ENCODE measurements around the gene PAF1. TPM values are rescaled to one million over a fixed set of nuclear protein-coding genes. Genes with fewer than 3 reads are reported as not detected.

The PAF1 gene
- total RNA-seq, 1 experiment from 2014 or later: 47.0 TPM

GRCh38 chr19:39408392-39409207, 17.7 kb upstream of the PAF1 start:
- H3K9me3 Mint-ChIP-seq (ENCODE audit: unreplicated experiment): no peaks in the 10 kb centered on the region
- peak overlapping the region; percentile 92 for H3K27ac Mint-ChIP-seq (ENCODE audit: low read depth, unreplicated experiment)
- ChIA-PET CTCF (interaction anchor here (0.6 to 1.9 kb wide), 5 partner anchors 10 to 124 kb away, joined by 3 to 12 read pairs (median 3); partner anchors contain the start of gene EID2B), POLR2A (interaction anchor here (0.5 to 4.3 kb wide), 10 partner anchors 8 to 1976 kb away, joined by 3 to 121 read pairs (median 6); partner anchors contain the start of genes MED29, PAF1, RPS16 and SAMD4B)
- peak overlapping the region; percentile 94 for H3K4me3 Mint-ChIP-seq (ENCODE audit: unreplicated experiment)
- H3K4me1 Mint-ChIP-seq (ENCODE audit: insufficient read depth, unreplicated experiment): peaks cover 26% of the 10 kb centered on the region
- H3K27me3 Mint-ChIP-seq (ENCODE audit: insufficient read depth, unreplicated experiment): no peaks in the 10 kb centered on the region
- BruUV-seq (replicated peaks): no TSS peak
- peak; percentile 77 for DNase-seq (ENCODE audit: unreplicated experiment)
- TF ChIP-seq CTCF (IDR thresholded peaks at IDR 0.05; ENCODE audit: unreplicated experiment): no peak
- H3K36me3 Mint-ChIP-seq (ENCODE audit: insufficient read depth, unreplicated experiment): peaks cover 66% of the 10 kb centered on the region
- intact Hi-C loops (cut with micrococcal nuclease): no loop called here

GRCh38 chr19:39407660-39408391, 16.9 kb upstream of the PAF1 start:
- Mint-ChIP-seq H3K4me3 (ENCODE audit: unreplicated experiment) (peak overlapping the region; percentile 94), H3K9me3 (ENCODE audit: unreplicated experiment) (no peaks in the 10 kb centered on the region), H3K36me3 (ENCODE audit: insufficient read depth, unreplicated experiment) (peaks cover 66% of the 10 kb centered on the region), H3K4me1 (ENCODE audit: insufficient read depth, unreplicated experiment) (peaks cover 27% of the 10 kb centered on the region), H3K27me3 (ENCODE audit: insufficient read depth, unreplicated experiment) (no peaks in the 10 kb centered on the region), H3K27ac (ENCODE audit: low read depth, unreplicated experiment) (peak overlapping the region; percentile 92)
- DNase-seq (ENCODE audit: unreplicated experiment): no peak
- ChIA-PET POLR2A (interaction anchor here (0.6 to 4.3 kb wide), 8 partner anchors 11 to 1977 kb away, joined by 3 to 121 read pairs (median 12); partner anchors contain the start of genes MED29, PAF1, RPS16 and SUPT5H), CTCF (interaction anchor here (0.7 to 1.9 kb wide), 5 partner anchors 10 to 125 kb away, joined by 3 to 12 read pairs (median 4); partner anchors contain the start of gene EID2B)
- intact Hi-C loops (cut with micrococcal nuclease): no loop called here
- TF ChIP-seq CTCF (IDR thresholded peaks at IDR 0.05; ENCODE audit: unreplicated experiment): no peak
- BruUV-seq (replicated peaks): no TSS peak

- H3K27ac Mint-ChIP-seq (ENCODE audit: low read depth, unreplicated experiment): peak overlapping the region; percentile 92
- peaks cover 65% of the 10 kb centered on the region for H3K36me3 Mint-ChIP-seq (ENCODE audit: insufficient read depth, unreplicated experiment)
- peaks cover 32% of the 10 kb centered on the region for H3K4me1 Mint-ChIP-seq (ENCODE audit: insufficient read depth, unreplicated experiment)
- intact Hi-C loops (cut with micrococcal nuclease): no loop called here
- no peak for TF ChIP-seq CTCF (IDR thresholded peaks at IDR 0.05; ENCODE audit: unreplicated experiment)
- ChIA-PET CTCF (interaction anchor here (0.7 to 1.9 kb wide), 3 partner anchors 9 to 34 kb away, joined by 4 to 12 read pairs (median 6); no protein-coding TSS in a partner anchor), POLR2A (interaction anchor here (0.6 to 4.3 kb wide), 8 partner anchors 10 to 1309 kb away, joined by 3 to 121 read pairs (median 9); partner anchors contain the start of genes MED29, PAF1, RPS16 and SUPT5H)
- no TSS peak for BruUV-seq (replicated peaks)
- no peaks in the 10 kb centered on the region for H3K27me3 Mint-ChIP-seq (ENCODE audit: insufficient read depth, unreplicated experiment)
- H3K4me3 Mint-ChIP-seq (ENCODE audit: unreplicated experiment): peak overlapping the region; percentile 94
- H3K9me3 Mint-ChIP-seq (ENCODE audit: unreplicated experiment): no peaks in the 10 kb centered on the region
- no peak for DNase-seq (ENCODE audit: unreplicated experiment)
These were observed 16.4 kb upstream of the PAF1 start for GRCh38 chr19:39407410-39407659.

All from MCF 10A (cell line).